BLaER1 (cell line): ENCODE measurements around the gene ADAP2.
"Not testable (repeated sequence)": the region's sequence is repeated elsewhere in the genome, so short reads cannot be mapped to it uniquely, and the experiment has no call there.

Experiments used
- H3K27ac ChIP-seq: shearing (Covaris generic); formaldehyde crosslinking; 2 replicates; pipeline ENCODE4 v1.8.1; 2022
- H3K27me3 ChIP-seq: shearing (Covaris generic); formaldehyde crosslinking; 2 replicates; pipeline ENCODE4 v1.8.1; 2022
- H3K36me3 ChIP-seq: shearing (Covaris generic); formaldehyde crosslinking; 2 replicates; pipeline ENCODE4 v1.8.1; 2022
- H3K4me1 ChIP-seq: shearing (Covaris generic); formaldehyde crosslinking; 2 replicates; pipeline ENCODE4 v1.8.1; 2022
- H3K4me2 ChIP-seq: shearing (Covaris generic); formaldehyde crosslinking; 2 replicates; pipeline ENCODE4 v1.8.1; 2022
- H3K4me3 ChIP-seq: shearing (Covaris generic); formaldehyde crosslinking; 2 replicates; pipeline ENCODE4 v1.8.1; 2022
- H3K9ac ChIP-seq: shearing (Covaris generic); formaldehyde crosslinking; 2 replicates; pipeline ENCODE4 v1.8.1; 2022
- H3K9me3 ChIP-seq: shearing (Covaris generic); formaldehyde crosslinking; 2 replicates; pipeline ENCODE4 v1.8.1; 2022
- H4K20me1 ChIP-seq: shearing (Covaris generic); formaldehyde crosslinking; 2 replicates; pipeline ENCODE4 v1.8.1; 2022
- Cebpa-rat ChIP-seq: shearing (Covaris generic); IDR thresholded peaks from 2 replicates; pipeline ENCODE4 v1.8.1; 2022

The ADAP2 gene

GRCh38 chr17:30929081-30929633 is 7.4 kb downstream of the ADAP2 start:
- no peaks in the 10 kb centered on the region for H3K4me1 ChIP-seq
- H3K27me3 ChIP-seq = peaks cover 6% of the 10 kb centered on the region; the same call in 1 of the 2 replicates
- no peak overlapping the region for H3K9ac ChIP-seq
- no peak for TF ChIP-seq Cebpa-rat
- H3K27ac ChIP-seq = no peak overlapping the region
- no peak overlapping the region for H3K4me3 ChIP-seq
- no peaks in the 10 kb centered on the region for H3K9me3 ChIP-seq
- H3K36me3 ChIP-seq = no peaks in the 10 kb centered on the region
- no peaks in the 10 kb centered on the region for H4K20me1 ChIP-seq
- H3K4me2 ChIP-seq = no peak overlapping the region

- H3K27me3 ChIP-seq, H3K9ac ChIP-seq, H3K27ac ChIP-seq, H3K4me2 ChIP-seq, H3K4me3 ChIP-seq, H4K20me1 ChIP-seq, H3K4me1 ChIP-seq, H3K36me3 ChIP-seq, H3K9me3 ChIP-seq: not testable (repeated sequence)
Measured at GRCh38 chr17:30929861-30930260, 8.1 kb downstream of the ADAP2 start.

- H3K4me1 ChIP-seq = no peaks in the 10 kb centered on the region
- H3K4me2 ChIP-seq = no peak overlapping the region
- no peaks in the 10 kb centered on the region for H4K20me1 ChIP-seq
- no peak overlapping the region for H3K4me3 ChIP-seq
- no peak for TF ChIP-seq Cebpa-rat
- H3K9ac ChIP-seq = no peak overlapping the region
- H3K36me3 ChIP-seq = no peaks in the 10 kb centered on the region
- H3K27ac ChIP-seq = no peak overlapping the region
- H3K27me3 ChIP-seq = no peaks in the 10 kb centered on the region
- no peaks in the 10 kb centered on the region for H3K9me3 ChIP-seq
Measured at GRCh38 chr17:30930495-30930894, 8.8 kb downstream of the ADAP2 start.

GRCh38 chr17:30931582-30931981 is 9.8 kb downstream of the ADAP2 start:
- not testable (repeated sequence) for H3K9me3 ChIP-seq, H3K36me3 ChIP-seq, H3K4me2 ChIP-seq, H3K4me1 ChIP-seq, H4K20me1 ChIP-seq, H3K9ac ChIP-seq, H3K27me3 ChIP-seq, H3K4me3 ChIP-seq, H3K27ac ChIP-seq

GRCh38 chr17:30933966-30934365 is 12.2 kb downstream of the ADAP2 start:
- Histone ChIP-seq H4K20me1 (no peaks in the 10 kb centered on the region), H3K9me3 (no peaks in the 10 kb centered on the region), H3K4me3 (no peak overlapping the region), H3K27ac (no peak overlapping the region), H3K27me3 (no peaks in the 10 kb centered on the region), H3K9ac (no peak overlapping the region), H3K4me2 (no peak overlapping the region), H3K4me1 (no peaks in the 10 kb centered on the region), H3K36me3 (no peaks in the 10 kb centered on the region)
- TF ChIP-seq Cebpa-rat = no peak

GRCh38 chr17:30939051-30939689 is 17.4 kb downstream of the ADAP2 start:
- no peaks in the 10 kb centered on the region for H3K4me1 ChIP-seq
- H3K9me3 ChIP-seq = no peaks in the 10 kb centered on the region
- H3K27ac ChIP-seq = no peak overlapping the region
- H3K9ac ChIP-seq = no peak overlapping the region
- H3K4me2 ChIP-seq = no peak overlapping the region
- H3K4me3 ChIP-seq = no peak overlapping the region
- TF ChIP-seq Cebpa-rat = no peak
- no peaks in the 10 kb centered on the region for H3K27me3 ChIP-seq
- H4K20me1 ChIP-seq = no peaks in the 10 kb centered on the region
- H3K36me3 ChIP-seq = no peaks in the 10 kb centered on the region

GRCh38 chr17:30942308-30943079 is 20.7 kb downstream of the ADAP2 start:
- Histone ChIP-seq H3K4me1 (no peaks in the 10 kb centered on the region), H3K9ac (no peak overlapping the region), H3K36me3 (no peaks in the 10 kb centered on the region), H3K27ac (no peak overlapping the region), H3K4me2 (no peak overlapping the region), H3K4me3 (no peak overlapping the region), H4K20me1 (no peaks in the 10 kb centered on the region), H3K27me3 (no peaks in the 10 kb centered on the region), H3K9me3 (no peaks in the 10 kb centered on the region)
- TF ChIP-seq Cebpa-rat = no peak

GRCh38 chr17:30947796-30948195 is 26.1 kb downstream of the ADAP2 start:
- H3K4me3 ChIP-seq = no peak overlapping the region
- H3K4me1 ChIP-seq = peaks cover 9% of the 10 kb centered on the region
- H3K4me2 ChIP-seq = no peak overlapping the region
- H3K27me3 ChIP-seq = no peaks in the 10 kb centered on the region
- no peak overlapping the region for H3K9ac ChIP-seq
- no peaks in the 10 kb centered on the region for H3K9me3 ChIP-seq
- H3K36me3 ChIP-seq = no peaks in the 10 kb centered on the region
- H4K20me1 ChIP-seq = no peaks in the 10 kb centered on the region
- H3K27ac ChIP-seq = no peak overlapping the region
- no peak for TF ChIP-seq Cebpa-rat

- peaks cover 29% of the 10 kb centered on the region for H3K4me1 ChIP-seq
- no peak overlapping the region for H3K4me3 ChIP-seq
- no peaks in the 10 kb centered on the region for H3K9me3 ChIP-seq
- H3K4me2 ChIP-seq = no peak overlapping the region
- TF ChIP-seq Cebpa-rat = no peak
- no peaks in the 10 kb centered on the region for H3K36me3 ChIP-seq
- H3K9ac ChIP-seq = no peak overlapping the region
- no peaks in the 10 kb centered on the region for H4K20me1 ChIP-seq
- H3K27ac ChIP-seq = no peak overlapping the region
- H3K27me3 ChIP-seq = no peaks in the 10 kb centered on the region
Measured at GRCh38 chr17:30950189-30950588, 28.4 kb downstream of the ADAP2 start.

- H3K4me2 ChIP-seq = no peak overlapping the region
- no peak for TF ChIP-seq Cebpa-rat
- H3K27me3 ChIP-seq = no peaks in the 10 kb centered on the region
- no peaks in the 10 kb centered on the region for H3K9me3 ChIP-seq
- no peaks in the 10 kb centered on the region for H4K20me1 ChIP-seq
- no peak overlapping the region for H3K9ac ChIP-seq
- H3K36me3 ChIP-seq = no peaks in the 10 kb centered on the region
- no peak overlapping the region for H3K27ac ChIP-seq
- H3K4me1 ChIP-seq = peaks cover 29% of the 10 kb centered on the region
- no peak overlapping the region for H3K4me3 ChIP-seq
Measured at GRCh38 chr17:30950669-30951399, 29.1 kb downstream of the ADAP2 start.
